Pancreas (tissue), 10 donors: ENCODE measurements around the gene STK39. TPM values are rescaled to one million over a fixed set of nuclear protein-coding genes. Genes with fewer than 3 reads are reported as not detected.

ENCODE experiments used
- ATAC-seq, 4 donors: fragments of 200-7000 bp; cut with Tn5 transposase; one replicate each; pipeline versions ENCODE4 v1.8.0 to v1.9.1; 2020; ENCODE audit warnings: mild to moderate bottlenecking in 4 of 4, moderate library complexity in 4 of 4
- DNase-seq, 6 donors: peaks; one replicate each; pipeline ENCODE4 v3.0.0-alpha.2; 2020
- FAIRE-seq: peaks from 2 replicates; lab custom pipeline; 2012; peaks lifted over from hg19 to GRCh38; lab: Jason Lieb, UNC
- H3K27ac ChIP-seq, 4 donors: fragments of 200-600 bp; sonication (generic); 1 replicate in 3 of 4; 2 replicates in 1 of 4; pipeline versions ENCODE4 v1.5.0 to v1.8.0; 2020
- H3K27me3 ChIP-seq, 4 donors: fragments of 200-600 bp; one replicate each; pipeline ENCODE4 v1.8.0; 2021
- H3K36me3 ChIP-seq, 3 donors: fragments of 200-600 bp; sonication (generic) in 1 of 3; one replicate each; pipeline versions ENCODE4 v1.5.0 to v1.8.0; 2020 to 2021
- H3K4me1 ChIP-seq, 3 donors: fragments of 200-600 bp; one replicate each; pipeline ENCODE4 v1.8.0; 2021
- H3K4me3 ChIP-seq, 4 donors: fragments of 200-600 bp; sonication (generic) in 2 of 4; one replicate each; pipeline versions ENCODE4 v1.5.0 to v1.8.0; 2020 to 2021
- H3K9me3 ChIP-seq, 4 donors: fragments of 200-600 bp; one replicate each; pipeline ENCODE4 v1.8.0; 2021
- CTCF ChIP-seq, 4 donors: fragments of 200-600 bp; sonication (generic) in 3 of 4; IDR thresholded peaks; one replicate each; pipeline versions ENCODE4 v1.5.0 to v1.8.0; 2021; ENCODE audit warnings: antibody characterized with exemption in 4 of 4
- WGBS, 2 donors: extraction: QIAGEN DNeasy Blood & Tissue Kit; methylation state at CpG; one replicate each; pipeline ENCODE4 v1.1.7; 2013; 5-methylcytosine and 5-hydroxymethylcytosine counted together
- intact Hi-C, 3 donors: fragments of 100-400 bp; cut with DNase I; formaldehyde crosslinking; loops; one replicate each; pipeline versions ENCODE4 v1.11.1 to v1.14.2; 2022
- polyA plus RNA-seq, 2 donors: library from polyadenylated mRNA; stranded (reverse); fragments of 200-250 nt; gene quantifications; one replicate each; pipeline ENCODE4 v1.2.3, GENCODE V29; 2013
- total RNA-seq, 6 donors: library from RNA; stranded (reverse); fragmentation: NEBNext Ultra II Directional in 4 of 6; extraction: Animal tissue kit (Norgen Biotek cat#: 25700) in 4 of 6; gene quantifications; one replicate each; pipeline versions ENCODE4 v1.2.1 to v1.2.4, GENCODE V29; 2021 to 2023
- donor health status: healthy with polysubstance abuse.
- donor health status: DM: no; HTN: no; CAD: no; lungs with moderate emphysema.
- donor health status: DM: no; HTN: no; CAD: no.
- donor health status: control.
- donor health status: control.
- donor health status: Bipolar disorder and iron deficiency.
- donor health status: DM: yes; HTN: yes; CAD: no.
- donor health status: DM: no; HTN: no; CAD: no.
- donor health status: DM: no; HTN: no; CAD: no.
- donor health status: DM: yes; HTN: yes; CAD: no.

Gene STK39
- total and polyA plus RNA-seq, 8 donors: 9.5 to 23.1 (median 15.5) TPM

GRCh38 chr2:168180914-168181313 lies 66.5 kb downstream of the STK39 start:
- peaks cover 18 to 42% (median 23%) of the 10 kb centered on the region in 3 donors for H3K4me1 ChIP-seq
- no peaks in the 10 kb centered on the region for H3K36me3 ChIP-seq
- TF ChIP-seq CTCF (IDR thresholded peaks at IDR 0.05): no peak
- peak in 2 of 4 donors; percentile 7 to 21 for ATAC-seq
- no peaks in the 10 kb centered on the region for H3K27me3 ChIP-seq
- H3K9me3 ChIP-seq: no peaks in the 10 kb centered on the region
- WGBS, 2 donors: 23 to 28% methylated on average over 3 of the region's 3 CpGs
- intact Hi-C loops: no loop called here
- no peak for DNase-seq
- H3K27ac ChIP-seq: peak overlapping the region in 1 of 4 donors; percentile 10
- H3K4me3 ChIP-seq: no peak overlapping the region
- no peak for FAIRE-seq

GRCh38 chr2:168180483-168180882 lies 66.9 kb downstream of the STK39 start:
- Histone ChIP-seq H3K4me3 (no peak overlapping the region), H3K9me3 (no peaks in the 10 kb centered on the region), H3K4me1 (peaks cover 13 to 38% (median 23%) of the 10 kb centered on the region in 3 donors), H3K36me3 (no peaks in the 10 kb centered on the region), H3K27me3 (no peaks in the 10 kb centered on the region), H3K27ac (peak overlapping the region in 1 of 4 donors; percentile 10)
- no peak for FAIRE-seq
- intact Hi-C loops: no loop called here
- no peak for TF ChIP-seq CTCF (IDR thresholded peaks at IDR 0.05)
- peak in 2 of 4 donors; percentile 33 to 46 for ATAC-seq
- WGBS, 2 donors: 58 to 62% methylated on average over 5 of the region's 5 CpGs
- no peak for DNase-seq

- Histone ChIP-seq H3K9me3 (no peaks in the 10 kb centered on the region), H3K27ac (no peak overlapping the region), H3K4me1 (peaks cover 11 to 29% (median 23%) of the 10 kb centered on the region in 3 donors), H3K36me3 (no peaks in the 10 kb centered on the region), H3K4me3 (no peak overlapping the region), H3K27me3 (no peaks in the 10 kb centered on the region)
- no peak for TF ChIP-seq CTCF (IDR thresholded peaks at IDR 0.05)
- no peak for DNase-seq
- intact Hi-C loops: no loop called here
- ATAC-seq: no peak
- 83 to 86% methylated on average over 5 of the region's 5 CpGs for WGBS, 2 donors
- FAIRE-seq: no peak
Observed at GRCh38 chr2:168179592-168179991, 67.8 kb downstream of the STK39 start.

GRCh38 chr2:168178520-168179324 lies 68.7 kb downstream of the STK39 start:
- H3K27me3 ChIP-seq: no peaks in the 10 kb centered on the region
- intact Hi-C loops: no loop called here
- no peak overlapping the region for H3K4me3 ChIP-seq
- TF ChIP-seq CTCF (IDR thresholded peaks at IDR 0.05): no peak
- ATAC-seq: no peak
- H3K36me3 ChIP-seq: no peaks in the 10 kb centered on the region
- H3K27ac ChIP-seq: no peak overlapping the region
- DNase-seq: no peak
- no peaks in the 10 kb centered on the region for H3K9me3 ChIP-seq
- WGBS, 2 donors: 84 to 86% methylated on average over 4 of the region's 4 CpGs
- no peak for FAIRE-seq
- H3K4me1 ChIP-seq: peaks cover 2 to 23% (median 22%) of the 10 kb centered on the region in 3 donors

- intact Hi-C loops: no loop called here
- Histone ChIP-seq H3K4me1 (peaks cover 0 to 10% (median 9%) of the 10 kb centered on the region in 3 donors), H3K4me3 (no peak overlapping the region), H3K27ac (no peak overlapping the region), H3K36me3 (no peaks in the 10 kb centered on the region), H3K27me3 (no peaks in the 10 kb centered on the region), H3K9me3 (no peaks in the 10 kb centered on the region)
- no peak for ATAC-seq
- WGBS, 2 donors: 87 to 94% methylated on average over 3 of the region's 3 CpGs
- FAIRE-seq: no peak
- no peak for TF ChIP-seq CTCF (IDR thresholded peaks at IDR 0.05)
- DNase-seq: no peak
Observed at GRCh38 chr2:168176402-168176801, 71.0 kb downstream of the STK39 start.
